Activated T-helper 2 cell treated with anti-CD3 and anti-CD28 coated beads, Interferon-gamma antibody, Interleukin-2, Interleukin-4, amounts not matched to agents 10 μg/mL and 5 μg/mL and 100 μg/mL, durations not matched to agents 14 hours and 24 hours and 36 hours (primary cell): ENCODE data around the gene LGALS7B. TPM values are rescaled to one million over a fixed set of nuclear protein-coding genes. Genes with fewer than 3 reads are reported as not detected.
"Not testable (repeated sequence)": the region's sequence is repeated elsewhere in the genome, so short reads cannot be mapped to it uniquely, and the experiment has no call there.

Experiments
- DNase-seq: peaks from one replicate; pipeline ENCODE4 v3.0.0; 2021; ENCODE audit warnings: low spot score
- H3K27ac Mint-ChIP-seq: one replicate; pipeline ENCODE4 v1.8.0; 2021; ENCODE audit warnings: mixed read lengths
- H3K27me3 Mint-ChIP-seq: one replicate; pipeline ENCODE4 v1.8.0; 2021; ENCODE audit warnings: low read depth, mixed read lengths
- H3K36me3 Mint-ChIP-seq: one replicate; pipeline ENCODE4 v1.8.0; 2021; ENCODE audit warnings: low read depth, mixed read lengths
- H3K4me1 Mint-ChIP-seq: one replicate; pipeline ENCODE4 v1.8.0; 2021; ENCODE audit warnings: low read depth, mixed read lengths
- H3K4me3 Mint-ChIP-seq: one replicate; pipeline ENCODE4 v1.8.0; 2021; ENCODE audit warnings: low read depth, mild to moderate bottlenecking, moderate library complexity, mixed read lengths
- H3K9me3 Mint-ChIP-seq: one replicate; pipeline ENCODE4 v1.8.0; 2021; ENCODE audit warnings: mixed read lengths
- intact Hi-C: fragments of 100-400 bp; cut with micrococcal nuclease; formaldehyde crosslinking; loops from one replicate; pipeline ENCODE4 v1.15.1; 2023
- total RNA-seq: library from RNA; stranded (reverse); gene quantifications from 2 replicates; pipeline ENCODE4 v1.2.3, GENCODE V29; 2022

The LGALS7B gene
- total RNA-seq, 1 donor from 2014 or later, result not detected

DNA sequence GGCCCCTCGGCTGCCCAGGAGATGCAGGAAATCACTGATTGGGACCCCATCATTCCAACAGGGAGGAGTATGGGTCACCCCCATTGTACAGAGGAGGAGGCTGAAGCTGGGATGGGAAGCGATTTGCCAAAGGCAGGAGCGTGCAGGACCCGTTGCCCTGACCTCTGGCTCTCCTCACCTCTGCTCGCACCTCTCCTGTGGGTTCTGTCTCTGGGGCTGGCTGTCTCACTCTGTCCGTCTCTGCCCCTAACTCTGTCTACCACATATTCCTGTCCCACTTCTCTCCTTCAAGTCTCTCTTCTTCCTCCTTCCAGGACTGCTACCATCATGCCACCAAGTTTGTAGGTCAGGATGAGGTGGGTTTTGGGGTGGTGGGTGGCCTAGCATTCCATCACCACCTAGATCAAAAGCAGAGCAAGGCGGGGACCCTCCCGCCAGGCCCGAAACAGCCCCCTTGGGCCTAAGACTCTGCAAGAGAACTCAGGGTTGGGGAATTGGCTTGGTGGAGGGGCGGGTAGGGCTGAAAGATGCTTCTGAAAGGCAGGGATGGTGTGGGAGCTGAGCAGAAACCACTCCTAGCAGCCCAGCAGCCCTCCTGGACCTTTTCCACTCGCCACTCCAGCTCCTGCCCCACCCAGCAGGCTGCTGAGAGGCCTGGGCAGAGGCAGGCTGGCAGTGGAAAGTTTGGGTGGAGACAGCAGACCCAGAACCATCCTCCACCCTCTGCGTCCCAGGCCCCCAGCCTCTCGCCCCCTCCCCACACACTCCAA lies 14.6 kb upstream of the LGALS7B start:
- no peak for DNase-seq
- Mint-ChIP-seq H3K4me3 (no peak overlapping the region), H3K9me3 (no peaks in the 10 kb centered on the region), H3K27me3 (peaks cover 5% of the 10 kb centered on the region), H3K4me1 (peaks cover under 1% of the 10 kb centered on the region), H3K36me3 (no peaks in the 10 kb centered on the region), H3K27ac (no peak overlapping the region)
- intact Hi-C loops, result no loop called here

DNA sequence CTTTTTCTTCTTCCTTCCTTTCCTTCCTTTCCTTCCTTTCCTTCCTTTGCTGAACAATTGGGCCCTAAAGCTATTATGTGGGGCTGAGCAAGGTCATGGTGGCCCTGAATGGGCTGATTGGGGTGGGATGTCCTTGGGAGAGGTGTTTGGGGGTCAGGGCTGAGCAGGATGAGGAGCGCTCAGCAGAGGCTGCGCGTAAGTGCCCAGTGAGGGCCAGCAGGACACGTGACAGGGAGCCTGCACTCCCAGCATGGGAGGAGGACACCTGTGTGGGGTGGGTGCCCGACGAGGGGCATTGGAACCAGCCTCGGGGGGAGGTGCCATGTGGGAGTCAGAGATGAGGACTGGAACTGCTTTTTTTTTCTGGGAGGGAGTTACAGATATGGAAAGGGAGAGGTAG lies 10.3 kb upstream of the LGALS7B start:
- no peaks in the 10 kb centered on the region for H3K36me3 Mint-ChIP-seq
- no peaks in the 10 kb centered on the region for H3K4me1 Mint-ChIP-seq
- peaks cover 15% of the 10 kb centered on the region for H3K27me3 Mint-ChIP-seq
- H3K27ac Mint-ChIP-seq, result no peak overlapping the region
- no peak overlapping the region for H3K4me3 Mint-ChIP-seq
- intact Hi-C loops, result no loop called here
- no peaks in the 10 kb centered on the region for H3K9me3 Mint-ChIP-seq
- no peak for DNase-seq

DNA sequence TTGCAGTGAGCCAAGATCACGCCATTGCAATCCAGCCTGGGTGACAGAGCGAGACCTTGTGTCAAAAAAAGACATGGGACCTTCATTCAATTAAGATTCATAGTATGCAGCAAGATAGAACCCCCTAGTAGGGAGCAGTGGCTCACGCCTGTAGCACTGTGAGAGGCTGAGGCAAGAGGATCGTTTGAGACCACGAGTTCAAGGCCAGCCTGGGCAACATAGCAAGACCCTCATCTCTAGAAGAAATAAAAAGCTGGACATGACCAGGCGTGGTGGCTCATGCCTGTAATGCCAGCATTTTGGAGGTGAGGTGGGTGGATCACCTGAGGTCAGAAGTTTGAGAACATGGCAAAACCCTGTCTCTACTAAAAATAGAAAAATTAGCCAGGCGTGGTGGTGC lies 8.6 kb upstream of the LGALS7B start:
- no peaks in the 10 kb centered on the region for H3K9me3 Mint-ChIP-seq
- no peak overlapping the region for H3K4me3 Mint-ChIP-seq
- no peaks in the 10 kb centered on the region for H3K36me3 Mint-ChIP-seq
- H3K27ac Mint-ChIP-seq, result no peak overlapping the region
- H3K27me3 Mint-ChIP-seq, result peaks cover 15% of the 10 kb centered on the region
- DNase-seq, result no peak
- intact Hi-C loops, result no loop called here
- H3K4me1 Mint-ChIP-seq, result no peaks in the 10 kb centered on the region

DNA sequence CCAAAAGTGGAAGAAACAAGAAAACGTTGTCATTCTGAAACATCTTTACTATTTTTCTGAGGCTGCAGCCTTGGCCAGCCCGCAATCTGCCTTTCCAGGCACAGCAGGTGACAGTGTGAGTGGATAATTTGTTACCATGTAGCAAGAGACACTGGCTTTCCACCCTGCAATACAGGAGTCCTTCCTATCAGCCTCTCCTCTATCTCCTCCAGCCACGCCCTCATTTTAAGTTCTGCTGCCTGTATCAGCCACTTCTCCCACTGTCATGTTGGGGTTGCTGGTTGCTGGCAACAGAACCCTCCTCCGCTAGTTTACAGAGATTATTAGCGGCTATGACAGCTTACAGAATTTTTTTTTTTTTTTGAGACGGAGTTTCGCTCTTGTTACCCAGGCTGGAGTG lies 7.9 kb upstream of the LGALS7B start:
- DNase-seq, result no peak
- Mint-ChIP-seq H3K27ac (no peak overlapping the region), H3K4me1 (no peaks in the 10 kb centered on the region), H3K27me3 (peaks cover 15% of the 10 kb centered on the region), H3K36me3 (no peaks in the 10 kb centered on the region), H3K4me3 (no peak overlapping the region), H3K9me3 (no peaks in the 10 kb centered on the region)
- intact Hi-C loops, result no loop called here

DNA sequence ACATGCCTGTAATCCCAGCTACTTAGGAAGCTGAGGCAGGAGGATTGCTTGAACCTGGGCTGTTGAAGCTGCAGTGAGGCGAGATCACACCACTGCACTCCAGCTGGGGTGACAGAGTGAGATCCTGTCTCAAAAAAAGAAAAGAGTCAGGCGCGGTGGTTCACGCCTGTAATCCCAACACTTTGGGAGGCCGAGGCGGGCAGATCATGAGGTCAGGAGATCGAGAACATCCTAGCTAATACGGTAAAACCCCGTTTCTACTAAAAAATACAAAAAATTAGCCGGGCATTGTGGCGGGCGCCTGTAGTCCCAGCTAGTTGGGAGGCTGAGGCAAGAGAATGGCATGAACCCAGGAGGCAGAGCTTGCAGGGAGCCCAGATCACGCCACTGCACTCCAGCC lies 6.8 kb upstream of the LGALS7B start:
- H3K9me3 Mint-ChIP-seq, intact Hi-C loops, H3K4me3 Mint-ChIP-seq, H3K4me1 Mint-ChIP-seq, H3K36me3 Mint-ChIP-seq, H3K27ac Mint-ChIP-seq, DNase-seq: not testable (repeated sequence)
- H3K27me3 Mint-ChIP-seq, result peaks cover 15% of the 10 kb centered on the region

DNA sequence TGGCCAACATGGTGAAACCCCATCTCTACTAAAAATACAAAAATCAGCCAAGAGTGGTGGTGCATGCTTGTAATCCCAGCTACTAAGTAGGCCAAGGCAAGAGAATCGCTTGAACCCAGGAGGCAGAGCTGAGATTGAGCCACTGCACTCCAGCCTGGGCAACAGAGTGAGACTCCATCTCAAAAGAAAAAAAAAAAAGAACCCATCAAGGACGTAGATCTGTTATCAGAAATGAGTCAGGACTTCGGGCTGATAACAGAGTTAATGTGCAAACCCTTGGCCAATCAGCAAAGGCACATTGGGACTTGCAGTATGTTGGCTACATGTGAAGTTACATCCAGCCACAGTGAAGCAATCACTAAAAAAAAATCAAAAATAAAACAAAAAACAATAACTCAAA lies 4.8 kb upstream of the LGALS7B start:
- no peaks in the 10 kb centered on the region for H3K4me1 Mint-ChIP-seq
- peaks cover 10% of the 10 kb centered on the region for H3K27me3 Mint-ChIP-seq
- no peak overlapping the region for H3K27ac Mint-ChIP-seq
- no peaks in the 10 kb centered on the region for H3K9me3 Mint-ChIP-seq
- intact Hi-C loops, result no loop called here
- no peak for DNase-seq
- H3K36me3 Mint-ChIP-seq, result no peaks in the 10 kb centered on the region
- no peak overlapping the region for H3K4me3 Mint-ChIP-seq

DNA sequence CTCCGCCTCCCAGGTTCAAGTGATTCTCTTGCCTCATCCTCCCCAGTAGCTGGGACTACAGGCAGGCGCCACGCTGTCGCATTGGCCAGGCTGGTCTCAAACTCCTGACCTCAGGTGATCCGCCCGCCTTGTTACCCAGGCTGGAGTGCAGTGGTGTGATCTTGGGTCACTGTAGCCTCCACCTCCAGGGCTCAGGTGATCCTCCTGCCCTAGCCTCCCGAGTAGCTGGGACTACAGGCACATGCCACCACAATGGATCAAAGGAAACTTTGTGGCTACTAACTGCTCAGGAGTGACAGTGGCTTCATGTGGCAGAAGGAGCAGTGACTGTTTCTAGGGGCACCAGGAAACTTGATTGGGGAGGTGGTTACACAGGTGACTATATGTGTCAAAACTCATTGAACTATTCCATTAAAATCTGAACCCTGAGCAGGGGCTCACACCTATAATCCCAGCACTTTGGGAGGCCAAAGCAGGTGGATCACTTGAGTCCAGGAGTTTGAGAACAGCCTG lies 3.8 kb upstream of the LGALS7B start:
- Mint-ChIP-seq H3K4me1 (no peaks in the 10 kb centered on the region), H3K27ac (no peak overlapping the region), H3K36me3 (no peaks in the 10 kb centered on the region), H3K9me3 (no peaks in the 10 kb centered on the region), H3K4me3 (no peak overlapping the region), H3K27me3 (peaks cover 10% of the 10 kb centered on the region)
- intact Hi-C loops, result no loop called here
- no peak for DNase-seq

DNA sequence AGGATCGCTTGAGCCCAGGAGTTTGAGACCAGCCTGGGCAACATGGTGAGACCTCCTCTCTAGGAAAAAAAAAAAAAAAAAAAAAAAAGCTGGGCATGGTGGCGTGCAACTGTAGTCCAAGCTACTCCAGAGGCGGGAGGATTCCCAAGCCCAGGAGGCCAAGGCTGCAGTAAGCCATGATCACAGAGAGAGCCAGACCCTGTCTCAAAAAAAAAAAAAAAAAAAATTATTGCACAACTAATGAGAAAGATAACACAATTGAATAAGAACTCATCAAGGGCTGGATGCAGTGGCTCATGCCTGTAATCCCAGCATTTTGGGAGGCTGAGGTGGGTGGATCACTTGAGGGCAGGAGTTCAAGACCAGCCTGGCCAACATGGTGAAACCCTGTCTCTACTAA lies 2.9 kb upstream of the LGALS7B start:
- H3K27ac Mint-ChIP-seq, intact Hi-C loops: not testable (repeated sequence)

DNA sequence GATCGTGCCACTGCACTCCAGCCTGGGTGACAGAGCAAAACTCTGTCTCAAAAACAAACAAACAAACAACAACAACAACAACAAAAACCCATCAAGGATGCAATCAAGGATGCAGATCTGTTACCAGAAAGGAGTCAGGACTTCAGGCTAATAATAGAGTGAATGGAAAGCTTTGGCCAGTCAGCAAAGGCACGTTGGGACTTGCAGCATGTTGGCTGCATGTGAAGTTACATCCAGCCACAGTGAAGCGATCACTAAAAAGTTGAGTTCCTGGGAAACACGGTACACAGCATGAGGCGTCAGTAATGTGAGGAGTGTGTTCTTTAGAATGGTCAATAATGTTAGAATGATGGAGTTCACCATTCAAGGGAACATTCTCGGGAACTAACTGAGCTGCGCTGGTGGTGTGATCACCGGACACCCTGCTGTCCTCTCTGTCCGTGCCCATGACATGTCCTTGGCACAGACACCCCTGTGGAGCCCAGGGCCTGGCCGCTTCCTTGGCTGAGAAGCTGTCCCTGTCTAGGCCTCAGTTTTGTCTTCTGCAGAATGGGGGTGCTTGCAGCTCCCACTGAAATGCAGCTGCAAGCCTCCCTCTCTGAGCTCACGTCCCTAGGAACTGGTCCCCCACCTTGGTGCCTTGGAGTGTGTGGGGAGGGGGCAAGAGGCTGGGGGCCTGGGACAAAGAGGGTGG lies 2.3 kb upstream of the LGALS7B start:
- intact Hi-C loops, result no loop called here
- H3K4me3 Mint-ChIP-seq, result no peak overlapping the region
- DNase-seq, result no peak
- peaks cover 2% of the 10 kb centered on the region for H3K27me3 Mint-ChIP-seq
- no peaks in the 10 kb centered on the region for H3K36me3 Mint-ChIP-seq
- H3K9me3 Mint-ChIP-seq, result no peaks in the 10 kb centered on the region
- H3K4me1 Mint-ChIP-seq, result no peaks in the 10 kb centered on the region
- no peak overlapping the region for H3K27ac Mint-ChIP-seq

More for the DNA sequence above, 2.9 kb upstream of the LGALS7B start:
- H3K27me3 Mint-ChIP-seq, H3K4me3 Mint-ChIP-seq, H3K9me3 Mint-ChIP-seq, H3K4me1 Mint-ChIP-seq, H3K36me3 Mint-ChIP-seq, DNase-seq: not testable (repeated sequence)

DNA sequence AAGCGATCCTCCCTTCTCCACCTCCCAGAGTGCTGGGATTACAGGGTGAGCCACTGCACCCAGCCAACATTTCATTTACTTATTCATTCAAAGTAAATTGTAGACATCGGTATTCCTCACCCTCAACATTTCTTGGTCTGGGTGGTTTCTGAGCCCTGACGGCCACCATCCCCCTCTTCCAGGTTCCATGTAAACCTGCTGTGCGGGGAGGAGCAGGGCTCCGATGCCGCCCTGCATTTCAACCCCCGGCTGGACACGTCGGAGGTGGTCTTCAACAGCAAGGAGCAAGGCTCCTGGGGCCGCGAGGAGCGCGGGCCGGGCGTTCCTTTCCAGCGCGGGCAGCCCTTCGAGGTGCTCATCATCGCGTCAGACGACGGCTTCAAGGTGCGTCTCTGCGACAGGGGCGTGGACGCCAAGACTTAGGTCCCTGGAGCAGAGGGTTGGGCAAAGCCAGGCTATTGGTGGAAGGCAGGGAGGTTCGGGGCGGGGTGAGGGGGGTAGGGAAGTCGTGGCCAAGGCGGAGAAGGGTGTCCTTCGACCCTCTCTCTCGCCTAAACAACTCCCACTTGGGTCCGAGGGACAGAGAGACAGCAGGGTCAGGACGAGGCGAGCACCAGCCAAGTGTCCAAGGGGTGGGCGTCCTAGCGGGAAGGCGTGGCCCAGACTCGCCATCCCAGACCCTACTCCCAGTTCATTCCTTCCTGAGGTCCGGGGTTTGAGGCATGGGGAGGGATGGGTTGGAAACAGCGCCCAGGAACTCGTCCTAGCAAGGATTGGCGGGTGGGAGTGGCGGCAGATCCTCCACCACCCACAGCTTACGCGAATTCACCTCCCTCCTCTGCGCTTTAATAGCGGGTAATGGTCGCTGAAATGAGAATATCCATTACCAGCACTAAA lies 1.8 kb downstream of the LGALS7B start:
- intact Hi-C loops, H3K27ac Mint-ChIP-seq, DNase-seq, H3K36me3 Mint-ChIP-seq, H3K9me3 Mint-ChIP-seq, H3K4me3 Mint-ChIP-seq, H3K4me1 Mint-ChIP-seq, H3K27me3 Mint-ChIP-seq: not testable (repeated sequence)

DNA sequence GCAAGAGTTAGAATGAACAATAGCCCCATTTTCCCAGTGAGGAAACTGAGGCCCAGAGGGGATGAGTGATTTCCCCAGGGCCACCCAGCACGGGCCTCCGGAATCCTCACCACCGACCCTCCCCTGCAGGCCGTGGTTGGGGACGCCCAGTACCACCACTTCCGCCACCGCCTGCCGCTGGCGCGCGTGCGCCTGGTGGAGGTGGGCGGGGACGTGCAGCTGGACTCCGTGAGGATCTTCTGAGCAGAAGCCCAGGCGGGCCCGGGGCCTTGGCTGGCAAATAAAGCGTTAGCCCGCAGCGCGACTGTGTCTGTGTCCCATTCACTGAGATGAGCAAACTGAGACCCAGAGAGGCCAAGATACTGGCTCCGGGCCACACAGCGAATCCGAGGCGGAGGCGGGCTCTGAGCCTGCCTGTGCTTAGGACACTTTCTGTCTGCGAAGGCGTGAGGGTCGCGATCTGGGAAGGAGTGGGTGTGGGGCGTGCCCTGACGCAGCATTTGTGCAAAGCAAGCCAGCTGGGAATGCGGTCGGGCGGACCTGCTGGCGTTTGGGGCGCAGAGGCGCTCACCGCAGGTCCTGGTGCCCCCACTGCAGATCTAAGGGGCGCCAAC lies 2.6 kb downstream of the LGALS7B start:
- H3K9me3 Mint-ChIP-seq, H3K4me3 Mint-ChIP-seq, H3K4me1 Mint-ChIP-seq, H3K27ac Mint-ChIP-seq, H3K36me3 Mint-ChIP-seq, intact Hi-C loops, DNase-seq, H3K27me3 Mint-ChIP-seq: not testable (repeated sequence)

DNA sequence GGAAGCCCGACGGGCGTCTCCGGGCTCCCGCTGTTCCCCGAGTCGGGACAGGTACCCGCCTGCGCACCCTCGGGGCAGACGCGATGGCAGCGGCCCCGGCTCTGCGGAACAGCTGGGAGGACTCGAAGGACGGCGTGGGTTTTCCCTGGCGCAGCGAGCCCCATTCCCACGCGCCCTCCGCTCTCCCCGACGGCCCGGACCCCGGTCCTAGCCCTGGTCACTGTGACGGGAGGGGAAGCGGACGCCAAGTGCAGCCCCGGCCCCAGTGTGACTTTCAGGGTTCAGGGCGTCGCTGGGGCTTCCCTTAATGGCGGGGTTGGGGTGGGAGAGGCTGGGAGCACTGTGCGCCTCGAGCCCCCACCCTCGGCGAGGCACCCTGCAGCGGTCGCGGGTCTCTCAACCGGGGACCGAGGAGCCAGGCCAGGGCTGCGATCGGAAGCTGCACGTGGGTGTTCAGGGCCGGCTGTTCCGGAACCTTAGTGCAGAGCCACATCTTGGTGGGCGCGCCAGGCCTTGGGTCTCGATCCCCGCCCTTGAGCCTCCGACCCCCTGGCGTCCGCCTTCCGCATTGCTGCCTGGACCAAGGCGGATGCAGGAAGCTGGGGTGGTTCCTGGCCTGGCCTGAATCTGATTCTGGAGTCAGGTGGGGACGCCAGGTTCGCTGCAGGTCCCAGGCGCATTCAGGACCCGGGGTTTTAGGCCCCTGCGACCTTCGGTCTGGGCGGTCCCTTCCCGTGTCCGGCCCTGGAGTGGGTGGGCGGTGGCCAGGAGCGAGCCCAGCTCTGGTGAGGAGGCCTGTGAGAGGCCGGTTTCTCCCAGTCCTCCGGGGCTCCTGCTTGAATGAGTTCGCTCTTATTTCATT lies 3.5 kb downstream of the LGALS7B start:
- intact Hi-C loops, result no loop called here
- H3K36me3 Mint-ChIP-seq, result no peaks in the 10 kb centered on the region
- H3K27ac Mint-ChIP-seq, result peak overlapping the region; percentile 64
- H3K4me1 Mint-ChIP-seq, result peaks cover 4% of the 10 kb centered on the region
- no peaks in the 10 kb centered on the region for H3K9me3 Mint-ChIP-seq
- H3K27me3 Mint-ChIP-seq, result peaks cover 9% of the 10 kb centered on the region
- H3K4me3 Mint-ChIP-seq, result peak overlapping the region; percentile 42
- peak; percentile 16 for DNase-seq
